ENCODE measurements around the gene DYNC2I2.

The DYNC2I2 gene

DNA sequence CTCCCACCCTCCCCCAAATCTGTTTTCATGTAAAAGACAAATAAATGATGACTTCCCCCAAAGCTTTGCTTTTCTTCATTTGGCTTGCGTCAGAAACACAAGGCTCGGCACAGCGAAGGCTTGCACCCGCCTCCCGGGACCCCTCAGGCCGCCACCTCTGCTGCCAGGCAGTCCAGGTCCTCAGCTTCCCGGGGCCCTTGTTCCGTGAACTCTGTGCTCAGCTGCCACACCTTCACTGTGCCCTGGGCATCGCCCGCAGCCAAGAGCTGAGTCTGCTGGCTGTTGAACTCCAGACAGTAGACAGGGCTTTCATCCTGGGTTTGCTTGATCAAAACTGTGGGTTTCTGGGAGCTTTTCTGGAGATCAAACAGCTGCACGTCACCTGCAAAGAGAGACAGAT, 23.0 kb downstream of the DYNC2I2 start:
- peaks cover 35% of the 10 kb centered on the region; the same call in 1 of the 2 replicates for H3K36me3 ChIP-seq (ENCODE audit: insufficient read depth, low read length)

DNA sequence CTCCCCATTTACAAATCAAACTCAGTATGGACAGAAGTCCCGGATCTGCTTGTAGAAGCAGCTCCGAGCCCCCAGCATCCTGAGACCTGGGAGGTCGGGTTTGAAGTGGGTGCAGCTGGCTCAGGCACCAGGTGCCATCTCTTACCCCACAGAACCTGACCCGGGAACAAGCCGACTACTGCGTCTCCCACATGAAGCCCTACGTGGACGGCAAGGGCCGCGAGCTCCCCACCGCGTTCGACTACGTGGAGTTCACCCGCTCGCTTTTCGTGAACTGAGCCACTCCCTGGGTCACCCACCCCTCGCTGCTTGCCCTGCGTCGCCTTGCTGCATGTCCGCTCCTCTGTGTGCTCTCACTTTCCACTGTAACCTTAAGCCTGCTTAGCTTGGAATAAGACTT, 23.6 kb downstream of the DYNC2I2 start:
- Histone ChIP-seq H3K4me3 (ENCODE audit: low read length, poor library complexity, severe bottlenecking) (no peak overlapping the region), H3K9ac (ENCODE audit: low read depth, low read length, poor library complexity, severe bottlenecking) (no peak overlapping the region), H3K27me3 (ENCODE audit: insufficient read depth, low read length, poor library complexity, severe bottlenecking) (no peaks in the 10 kb centered on the region), H3F3A (ENCODE audit: low read depth) (no peaks in the 10 kb centered on the region), H2AFZ (ENCODE audit: low read length) (no peak overlapping the region), H3K4me1 (ENCODE audit: insufficient read depth, low read length, poor library complexity, severe bottlenecking) (no peaks in the 10 kb centered on the region), H3K4me2 (ENCODE audit: low read depth, low read length, poor library complexity, severe bottlenecking) (no peak overlapping the region), H4K20me1 (ENCODE audit: insufficient read depth, low read length, poor library complexity, severe bottlenecking) (no peaks in the 10 kb centered on the region), H3K79me2 (ENCODE audit: insufficient read depth, low read length) (no peaks in the 10 kb centered on the region), H3K36me3 (ENCODE audit: insufficient read depth, low read length) (peaks cover 41% of the 10 kb centered on the region; the same call in 1 of the 2 replicates), H3K9me2 (replicated peaks; ENCODE audit: low read depth, low read length) (no peaks in the 10 kb centered on the region), H3K9me3 (ENCODE audit: insufficient read depth, low read depth, low read length) (no peaks in the 10 kb centered on the region)
- TF ChIP-seq EZH2phosphoT487 (IDR thresholded peaks at IDR 0.05; ENCODE audit: borderline replicate concordance) = no peak
- TF ChIP-seq, protein P1, sequence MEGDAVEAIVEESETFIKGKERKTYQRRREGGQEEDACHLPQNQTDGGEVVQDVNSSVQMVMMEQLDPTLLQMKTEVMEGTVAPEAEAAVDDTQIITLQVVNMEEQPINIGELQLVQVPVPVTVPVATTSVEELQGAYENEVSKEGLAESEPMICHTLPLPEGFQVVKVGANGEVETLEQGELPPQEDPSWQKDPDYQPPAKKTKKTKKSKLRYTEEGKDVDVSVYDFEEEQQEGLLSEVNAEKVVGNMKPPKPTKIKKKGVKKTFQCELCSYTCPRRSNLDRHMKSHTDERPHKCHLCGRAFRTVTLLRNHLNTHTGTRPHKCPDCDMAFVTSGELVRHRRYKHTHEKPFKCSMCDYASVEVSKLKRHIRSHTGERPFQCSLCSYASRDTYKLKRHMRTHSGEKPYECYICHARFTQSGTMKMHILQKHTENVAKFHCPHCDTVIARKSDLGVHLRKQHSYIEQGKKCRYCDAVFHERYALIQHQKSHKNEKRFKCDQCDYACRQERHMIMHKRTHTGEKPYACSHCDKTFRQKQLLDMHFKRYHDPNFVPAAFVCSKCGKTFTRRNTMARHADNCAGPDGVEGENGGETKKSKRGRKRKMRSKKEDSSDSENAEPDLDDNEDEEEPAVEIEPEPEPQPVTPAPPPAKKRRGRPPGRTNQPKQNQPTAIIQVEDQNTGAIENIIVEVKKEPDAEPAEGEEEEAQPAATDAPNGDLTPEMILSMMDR (conservative IDR thresholded peaks at IDR 0.05; ENCODE audit: low read length) = no peak

More for the DNA sequence above, 23.0 kb downstream of the DYNC2I2 start:
- Histone ChIP-seq H3K27me3 (ENCODE audit: insufficient read depth, low read length, poor library complexity, severe bottlenecking) (no peaks in the 10 kb centered on the region), H2AFZ (ENCODE audit: low read length) (no peak overlapping the region), H3K9me3 (ENCODE audit: insufficient read depth, low read depth, low read length) (no peaks in the 10 kb centered on the region), H3K79me2 (ENCODE audit: insufficient read depth, low read length) (no peaks in the 10 kb centered on the region), H3K4me2 (ENCODE audit: low read depth, low read length, poor library complexity, severe bottlenecking) (no peak overlapping the region), H3F3A (ENCODE audit: low read depth) (no peaks in the 10 kb centered on the region), H3K9ac (ENCODE audit: low read depth, low read length, poor library complexity, severe bottlenecking) (no peak overlapping the region), H4K20me1 (ENCODE audit: insufficient read depth, low read length, poor library complexity, severe bottlenecking) (no peaks in the 10 kb centered on the region), H3K4me1 (ENCODE audit: insufficient read depth, low read length, poor library complexity, severe bottlenecking) (no peaks in the 10 kb centered on the region), H3K4me3 (ENCODE audit: low read length, poor library complexity, severe bottlenecking) (no peak overlapping the region), H3K9me2 (replicated peaks; ENCODE audit: low read depth, low read length) (no peaks in the 10 kb centered on the region)
- TF ChIP-seq, protein P1 (conservative IDR thresholded peaks at IDR 0.05; ENCODE audit: low read length) = no peak
- no peak for TF ChIP-seq EZH2phosphoT487 (IDR thresholded peaks at IDR 0.05; ENCODE audit: borderline replicate concordance)

DNA sequence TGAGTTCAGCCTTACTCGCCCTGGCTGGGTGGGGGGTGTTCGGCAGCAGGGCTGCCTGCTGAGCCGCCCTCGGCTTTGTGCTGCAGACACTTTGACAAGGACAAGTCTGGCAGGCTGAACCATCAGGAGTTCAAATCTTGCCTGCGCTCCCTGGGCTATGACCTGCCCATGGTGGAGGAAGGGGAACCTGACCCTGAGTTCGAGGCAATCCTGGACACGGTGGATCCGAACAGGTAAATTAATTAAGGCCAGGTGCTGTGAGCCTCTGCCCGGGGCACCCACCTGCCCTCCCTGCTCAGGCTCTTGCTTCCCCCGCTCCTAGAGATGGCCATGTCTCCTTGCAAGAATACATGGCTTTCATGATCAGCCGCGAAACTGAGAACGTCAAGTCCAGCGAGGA, 24.2 kb downstream of the DYNC2I2 start:
- TF ChIP-seq, protein P1 (conservative IDR thresholded peaks at IDR 0.05; ENCODE audit: low read length) = no peak
- no peak for TF ChIP-seq EZH2phosphoT487 (IDR thresholded peaks at IDR 0.05; ENCODE audit: borderline replicate concordance)
- no peak overlapping the region for H3K9ac ChIP-seq (ENCODE audit: low read depth, low read length, poor library complexity, severe bottlenecking)
- H3K4me1 ChIP-seq (ENCODE audit: insufficient read depth, low read length, poor library complexity, severe bottlenecking) = no peaks in the 10 kb centered on the region
- H3K4me3 ChIP-seq (ENCODE audit: low read length, poor library complexity, severe bottlenecking) = no peak overlapping the region
- no peaks in the 10 kb centered on the region for H3K9me2 ChIP-seq (replicated peaks; ENCODE audit: low read depth, low read length)
- no peak overlapping the region for H3K4me2 ChIP-seq (ENCODE audit: low read depth, low read length, poor library complexity, severe bottlenecking)
- H3K9me3 ChIP-seq (ENCODE audit: insufficient read depth, low read depth, low read length) = no peaks in the 10 kb centered on the region
- H3K27me3 ChIP-seq (ENCODE audit: insufficient read depth, low read length, poor library complexity, severe bottlenecking) = no peaks in the 10 kb centered on the region
- H4K20me1 ChIP-seq (ENCODE audit: insufficient read depth, low read length, poor library complexity, severe bottlenecking) = no peaks in the 10 kb centered on the region
- peaks cover 46% of the 10 kb centered on the region; the same call in 1 of the 2 replicates for H3K36me3 ChIP-seq (ENCODE audit: insufficient read depth, low read length)
- H3F3A ChIP-seq (ENCODE audit: low read depth) = no peaks in the 10 kb centered on the region
- H2AFZ ChIP-seq (ENCODE audit: low read length) = no peak overlapping the region
- no peaks in the 10 kb centered on the region for H3K79me2 ChIP-seq (ENCODE audit: insufficient read depth, low read length)
